RWPE1 (cell line): ENCODE measurements around the gene TEK.

Experiments
- CTCF ChIA-PET: fragments of 350-600 bp; sonication (Branson Sonifier 250); formaldehyde crosslinking; extraction: SDS; loops from one replicate; lab custom pipeline; 2021; lab: Yijun Ruan, JAX
- POLR2A ChIA-PET: fragments of 400-600 bp; formaldehyde crosslinking; extraction: SDS; loops from one replicate; lab custom pipeline; 2020; ENCODE audit warnings: antibody characterized with exemption; ENCODE audit not compliant: low non-redundant PET; lab: Yijun Ruan, JAX
- DNase-seq: peaks from one replicate; pipeline ENCODE4 v3.0.0; 2012; ENCODE audit warnings: low spot score
- H3K27ac ChIP-seq: fragments of 450-650 bp; 2 replicates; pipeline ENCODE4 v1.5.1; 2017
- CTCF ChIP-seq: fragments of 450-650 bp; conservative IDR thresholded peaks from 2 replicates; pipeline ENCODE4 v1.5.1; 2017; ENCODE audit warnings: low read depth, mild to moderate bottlenecking

The TEK gene

GRCh38 chr9:27179245-27179865, 70.3 kb downstream of the TEK start:
- H3K27ac ChIP-seq = no peak overlapping the region
- TF ChIP-seq CTCF = no peak
- CTCF ChIA-PET = no interaction called here
- DNase-seq = no peak
- POLR2A ChIA-PET = no interaction called here

GRCh38 chr9:27181381-27181780, 72.4 kb downstream of the TEK start:
- TF ChIP-seq CTCF = no peak
- CTCF ChIA-PET = interaction anchor here (1.2 kb wide), 1 partner anchor 66 kb away, joined by 4 read pairs; no protein-coding TSS in a partner anchor
- POLR2A ChIA-PET = no interaction called here
- peak; percentile 55 for DNase-seq
- H3K27ac ChIP-seq = no peak overlapping the region

- ChIA-PET CTCF (interaction anchor here (0.6 kb wide), 1 partner anchor 29 kb away, joined by 3 read pairs; no protein-coding TSS in a partner anchor), POLR2A (no interaction called here)
- TF ChIP-seq CTCF = no peak
- no peak overlapping the region for H3K27ac ChIP-seq
- DNase-seq = no peak
Observed at GRCh38 chr9:27182421-27182820, 73.4 kb downstream of the TEK start.

GRCh38 chr9:27183131-27183530, 74.1 kb downstream of the TEK start:
- ChIA-PET POLR2A (no interaction called here), CTCF (interaction anchor here (0.6 kb wide), 1 partner anchor 102 kb away, joined by 3 read pairs; no protein-coding TSS in a partner anchor)
- no peak overlapping the region for H3K27ac ChIP-seq
- no peak for TF ChIP-seq CTCF
- DNase-seq = no peak

GRCh38 chr9:27183701-27184100, 74.7 kb downstream of the TEK start:
- DNase-seq = no peak
- TF ChIP-seq CTCF = no peak
- CTCF ChIA-PET = interaction anchor here (0.5 to 0.6 kb wide), 2 partner anchors 24 to 103 kb away, joined by 3 read pairs; no protein-coding TSS in a partner anchor
- POLR2A ChIA-PET = no interaction called here
- H3K27ac ChIP-seq = no peak overlapping the region

- no peak overlapping the region for H3K27ac ChIP-seq
- CTCF ChIA-PET = no interaction called here
- no peak for TF ChIP-seq CTCF
Observed at GRCh38 chr9:27184556-27185351, 75.7 kb downstream of the TEK start.

More at GRCh38 chr9:27184556-27185351, 75.7 kb downstream of the TEK start:
- no peak for DNase-seq
- POLR2A ChIA-PET = no interaction called here
